ENCODE results near the gene TBC1D22A.

GRCh38 chr22:47112994-47113852, 350.8 kb downstream of the TBC1D22A start:
- no peak for TF ChIP-seq EZH2 (IDR thresholded peaks at IDR 0.05; ENCODE audit: low read depth, unreplicated experiment)
- TF ChIP-seq POLR2AphosphoS5 (IDR thresholded peaks at IDR 0.05; ENCODE audit: low read depth) = no peak
- TF ChIP-seq CTCF (conservative IDR thresholded peaks at IDR 0.05; ENCODE audit: low read depth in 2 of 2) = no peak
- TF ChIP-seq EZH2phosphoT487 (IDR thresholded peaks at IDR 0.05; ENCODE audit: unreplicated experiment) = no peak
- TF ChIP-seq JUNB (IDR thresholded peaks at IDR 0.05; ENCODE audit: unreplicated experiment) = no peak
